Smooth muscle cell (in vitro differentiated cells): ENCODE measurements around the gene ZNF467. TPM values are rescaled to one million over a fixed set of nuclear protein-coding genes. Genes with fewer than 3 reads are reported as not detected.

ENCODE experiments used
- DNase-seq: peaks from one replicate; lab custom pipeline; 2025; ENCODE audit not compliant: unreplicated experiment; lab: John Stamatoyannopoulos, UW
- H2AFZ ChIP-seq: fragments of 200-600 bp; sonication (generic); 2 replicates; pipeline ENCODE4 v1.6.0; 2016; ENCODE audit warnings: antibody characterized with exemption, low read depth, mild to moderate bottlenecking
- H3F3A ChIP-seq: fragments of 200-600 bp; sonication (generic); 2 replicates; pipeline ENCODE4 v1.6.0; 2017; ENCODE audit warnings: antibody characterized with exemption, low read depth
- H3K27ac ChIP-seq: fragments of 200-600 bp; sonication (generic); 2 replicates; pipeline ENCODE4 v1.5.1; 2016; ENCODE audit warnings: low read depth, mild to moderate bottlenecking
- H3K27me3 ChIP-seq: fragments of 200-600 bp; sonication (generic); 2 replicates; pipeline ENCODE4 v1.6.1; 2016; ENCODE audit warnings: low read depth, mild to moderate bottlenecking
- H3K36me3 ChIP-seq: fragments of 200-600 bp; sonication (generic); 2 replicates; pipeline ENCODE4 v1.5.1; 2016; ENCODE audit warnings: low read depth
- H3K4me1 ChIP-seq: fragments of 200-600 bp; sonication (generic); 2 replicates; pipeline ENCODE4 v1.5.1; 2016; ENCODE audit warnings: low read depth
- H3K4me2 ChIP-seq: fragments of 200-600 bp; sonication (generic); 2 replicates; pipeline ENCODE4 v1.6.0; 2016; ENCODE audit warnings: mild to moderate bottlenecking
- H3K4me3 ChIP-seq: fragments of 200-600 bp; sonication (generic); 2 replicates; pipeline ENCODE4 v1.5.1; 2016; ENCODE audit warnings: mild to moderate bottlenecking
- H3K79me2 ChIP-seq: fragments of 200-600 bp; sonication (generic); 2 replicates; pipeline ENCODE4 v1.6.0; 2016; ENCODE audit warnings: low read depth, mild to moderate bottlenecking
- H3K9ac ChIP-seq: fragments of 200-600 bp; sonication (generic); 2 replicates; pipeline ENCODE4 v1.6.0; 2016; ENCODE audit warnings: low read depth
- H3K9me3 ChIP-seq: fragments of 200-600 bp; sonication (generic); replicated peaks from 2 replicates; pipeline ENCODE4 v1.5.1; 2016; ENCODE audit warnings: low read depth
- H4K20me1 ChIP-seq: fragments of 200-600 bp; sonication (generic); 2 replicates; pipeline ENCODE4 v1.6.0; 2016; ENCODE audit warnings: low read depth
- CTCF ChIP-seq: fragments of 200-600 bp; sonication (generic); IDR thresholded peaks from 2 replicates; pipeline ENCODE4 v1.5.1; 2017; ENCODE audit warnings: borderline replicate concordance, mild to moderate bottlenecking, antibody characterized with exemption; ENCODE audit not compliant: insufficient read depth, poor library complexity, severe bottlenecking
- WGBS: methylation state at CpG from one replicate; pipeline ENCODE4 v1.1.7; 2016; ENCODE audit warnings: low lambda C conversion rate; 5-methylcytosine and 5-hydroxymethylcytosine counted together
- polyA plus RNA-seq: library from polyadenylated mRNA; unstranded; fragments of >200 nt; fragmentation: Nextera tagmentation; extraction: Ambion mirVana; gene quantifications from 2 replicates; pipeline ENCODE4 v1.2.1, GENCODE V29; 2016
- total RNA-seq: library from RNA; depleted of rRNA; stranded (reverse); fragments of >200 nt; gene quantifications from 2 replicates; pipeline ENCODE4 v1.2.3, GENCODE V29; 2014

ZNF467 gene
- total and polyA plus RNA-seq, 2 experiments from 2014 or later: 2.0 to 8.2 TPM

- H3K27ac ChIP-seq: no peak overlapping the region
- H3K4me3 ChIP-seq: no peak overlapping the region
- H3K36me3 ChIP-seq: no peaks in the 10 kb centered on the region
- no peak overlapping the region for H2AFZ ChIP-seq
- no peak overlapping the region for H3K9ac ChIP-seq
- H3K9me3 ChIP-seq: no peaks in the 10 kb centered on the region
- DNase-seq: no peak
- H3K4me2 ChIP-seq: no peak overlapping the region
- no peaks in the 10 kb centered on the region for H4K20me1 ChIP-seq
- no peaks in the 10 kb centered on the region for H3K79me2 ChIP-seq
- H3K27me3 ChIP-seq: peaks cover 8% of the 10 kb centered on the region
- no peaks in the 10 kb centered on the region for H3F3A ChIP-seq
- no peak for TF ChIP-seq CTCF
- 92% methylated on average over 9 of the region's 9 CpGs for WGBS
- no peaks in the 10 kb centered on the region for H3K4me1 ChIP-seq
These were observed 30.7 kb upstream of the ZNF467 start for GRCh38 chr7:149804106-149804505.

- 89% methylated on average over 15 of the region's 17 CpGs for WGBS
These were observed 30.2 kb upstream of the ZNF467 start for GRCh38 chr7:149803551-149804074.

DNA sequence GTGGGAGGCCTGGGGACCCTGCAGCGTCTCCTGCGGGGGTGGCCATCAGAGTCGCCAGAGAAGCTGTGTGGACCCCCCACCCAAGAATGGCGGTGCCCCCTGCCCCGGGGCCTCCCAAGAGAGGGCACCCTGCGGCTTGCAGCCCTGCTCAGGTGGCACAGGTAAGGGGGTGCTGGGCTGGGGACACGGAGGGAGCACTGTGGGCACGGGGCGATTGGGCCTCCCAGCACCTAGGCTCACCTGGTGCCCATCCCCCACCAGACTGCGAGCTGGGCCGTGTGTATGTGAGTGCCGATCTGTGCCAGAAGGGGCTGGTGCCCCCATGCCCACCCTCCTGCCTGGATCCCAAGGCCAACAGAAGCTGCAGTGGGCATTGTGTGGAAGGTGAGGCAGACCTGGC is 29.6 kb upstream of the ZNF467 start:
- peaks cover 8% of the 10 kb centered on the region for H3K27me3 ChIP-seq
- WGBS: 92% methylated on average over 9 of the region's 12 CpGs

More at GRCh38 chr7:149803551-149804074, 30.2 kb upstream of the ZNF467 start:
- no peak overlapping the region for H3K27ac ChIP-seq
- H3K79me2 ChIP-seq: no peaks in the 10 kb centered on the region
- no peak overlapping the region for H2AFZ ChIP-seq
- H3K4me2 ChIP-seq: no peak overlapping the region
- H3F3A ChIP-seq: no peaks in the 10 kb centered on the region
- H3K36me3 ChIP-seq: no peaks in the 10 kb centered on the region
- no peak overlapping the region for H3K4me3 ChIP-seq
- no peak for DNase-seq
- no peak overlapping the region for H3K9ac ChIP-seq
- H3K27me3 ChIP-seq: peaks cover 8% of the 10 kb centered on the region
- no peaks in the 10 kb centered on the region for H3K4me1 ChIP-seq
- no peak for TF ChIP-seq CTCF
- no peaks in the 10 kb centered on the region for H3K9me3 ChIP-seq
- H4K20me1 ChIP-seq: no peaks in the 10 kb centered on the region

More for the DNA sequence above, 29.6 kb upstream of the ZNF467 start:
- DNase-seq: no peak
- Histone ChIP-seq H4K20me1 (no peaks in the 10 kb centered on the region), H3K4me2 (no peak overlapping the region), H3K79me2 (no peaks in the 10 kb centered on the region), H3K4me1 (no peaks in the 10 kb centered on the region), H3K9me3 (no peaks in the 10 kb centered on the region), H3K9ac (no peak overlapping the region), H3K36me3 (no peaks in the 10 kb centered on the region), H2AFZ (no peak overlapping the region), H3K27ac (no peak overlapping the region), H3F3A (no peaks in the 10 kb centered on the region), H3K4me3 (no peak overlapping the region)
- no peak for TF ChIP-seq CTCF
